Smooth muscle cell (in vitro differentiated cells): ENCODE data around the gene LRRC8C. TPM values are rescaled to one million over a fixed set of nuclear protein-coding genes. Genes with fewer than 3 reads are reported as not detected.

ENCODE experiments used
- DNase-seq: peaks from one replicate; lab custom pipeline; 2025; ENCODE audit not compliant: unreplicated experiment; lab: John Stamatoyannopoulos, UW
- H2AFZ ChIP-seq: fragments of 200-600 bp; sonication (generic); 2 replicates; pipeline ENCODE4 v1.6.0; 2016; ENCODE audit warnings: antibody characterized with exemption, low read depth, mild to moderate bottlenecking
- H3F3A ChIP-seq: fragments of 200-600 bp; sonication (generic); 2 replicates; pipeline ENCODE4 v1.6.0; 2017; ENCODE audit warnings: antibody characterized with exemption, low read depth
- H3K27ac ChIP-seq: fragments of 200-600 bp; sonication (generic); 2 replicates; pipeline ENCODE4 v1.5.1; 2016; ENCODE audit warnings: low read depth, mild to moderate bottlenecking
- H3K27me3 ChIP-seq: fragments of 200-600 bp; sonication (generic); 2 replicates; pipeline ENCODE4 v1.6.1; 2016; ENCODE audit warnings: low read depth, mild to moderate bottlenecking
- H3K36me3 ChIP-seq: fragments of 200-600 bp; sonication (generic); 2 replicates; pipeline ENCODE4 v1.5.1; 2016; ENCODE audit warnings: low read depth
- H3K4me1 ChIP-seq: fragments of 200-600 bp; sonication (generic); 2 replicates; pipeline ENCODE4 v1.5.1; 2016; ENCODE audit warnings: low read depth
- H3K4me2 ChIP-seq: fragments of 200-600 bp; sonication (generic); 2 replicates; pipeline ENCODE4 v1.6.0; 2016; ENCODE audit warnings: mild to moderate bottlenecking
- H3K4me3 ChIP-seq: fragments of 200-600 bp; sonication (generic); 2 replicates; pipeline ENCODE4 v1.5.1; 2016; ENCODE audit warnings: mild to moderate bottlenecking
- H3K79me2 ChIP-seq: fragments of 200-600 bp; sonication (generic); 2 replicates; pipeline ENCODE4 v1.6.0; 2016; ENCODE audit warnings: low read depth, mild to moderate bottlenecking
- H3K9ac ChIP-seq: fragments of 200-600 bp; sonication (generic); 2 replicates; pipeline ENCODE4 v1.6.0; 2016; ENCODE audit warnings: low read depth
- H3K9me3 ChIP-seq: fragments of 200-600 bp; sonication (generic); replicated peaks from 2 replicates; pipeline ENCODE4 v1.5.1; 2016; ENCODE audit warnings: low read depth
- H4K20me1 ChIP-seq: fragments of 200-600 bp; sonication (generic); 2 replicates; pipeline ENCODE4 v1.6.0; 2016; ENCODE audit warnings: low read depth
- CTCF ChIP-seq: fragments of 200-600 bp; sonication (generic); IDR thresholded peaks from 2 replicates; pipeline ENCODE4 v1.5.1; 2017; ENCODE audit warnings: borderline replicate concordance, mild to moderate bottlenecking, antibody characterized with exemption; ENCODE audit not compliant: insufficient read depth, poor library complexity, severe bottlenecking
- WGBS: methylation state at CpG from one replicate; pipeline ENCODE4 v1.1.7; 2016; ENCODE audit warnings: low lambda C conversion rate; 5-methylcytosine and 5-hydroxymethylcytosine counted together
- polyA plus RNA-seq: library from polyadenylated mRNA; unstranded; fragments of >200 nt; fragmentation: Nextera tagmentation; extraction: Ambion mirVana; gene quantifications from 2 replicates; pipeline ENCODE4 v1.2.1, GENCODE V29; 2016
- small RNA-seq: library from RNA; depleted of rRNA; stranded (forward); fragments of <200 nt; gene quantifications from one replicate; pipeline ENCODE3, GENCODE V24; 2014
- total RNA-seq: library from RNA; depleted of rRNA; stranded (reverse); fragments of >200 nt; gene quantifications from 2 replicates; pipeline ENCODE4 v1.2.3, GENCODE V29; 2014

LRRC8C gene
- total and polyA plus RNA-seq, 2 experiments from 2014 or later, result 2.2 to 7.2 TPM

- no peaks in the 10 kb centered on the region for H4K20me1 ChIP-seq
- no peaks in the 10 kb centered on the region for H3K9me3 ChIP-seq
- H3F3A ChIP-seq, result no peaks in the 10 kb centered on the region
- H3K27ac ChIP-seq, result no peak overlapping the region
- H2AFZ ChIP-seq, result no peak overlapping the region
- H3K27me3 ChIP-seq, result peaks cover 14% of the 10 kb centered on the region
- no peak overlapping the region for H3K9ac ChIP-seq
- no peak overlapping the region for H3K4me2 ChIP-seq
- H3K4me1 ChIP-seq, result peaks cover 5% of the 10 kb centered on the region
- H3K36me3 ChIP-seq, result no peaks in the 10 kb centered on the region
- no peak for TF ChIP-seq CTCF
- H3K79me2 ChIP-seq, result no peaks in the 10 kb centered on the region
- 40% methylated on average over 1 of the region's 1 CpG for WGBS
- no peak overlapping the region for H3K4me3 ChIP-seq
- no peak for DNase-seq
These were observed 132.9 kb downstream of the LRRC8C start for GRCh38 chr1:89765774-89766173.

GRCh38 chr1:89767618-89768017, 134.7 kb downstream of the LRRC8C start:
- Histone ChIP-seq H2AFZ (no peak overlapping the region), H3K9ac (no peak overlapping the region), H3K4me3 (no peak overlapping the region), H4K20me1 (no peaks in the 10 kb centered on the region), H3K27me3 (peaks cover 14% of the 10 kb centered on the region), H3K27ac (no peak overlapping the region), H3F3A (no peaks in the 10 kb centered on the region), H3K36me3 (no peaks in the 10 kb centered on the region), H3K9me3 (no peaks in the 10 kb centered on the region), H3K79me2 (no peaks in the 10 kb centered on the region), H3K4me2 (no peak overlapping the region), H3K4me1 (peaks cover 2% of the 10 kb centered on the region)
- no peak for DNase-seq
- 100% methylated on average over 1 of the region's 1 CpG for WGBS
- no peak for TF ChIP-seq CTCF

Small RNAs within 50 kb of the gene (small RNA-seq; reads per million reads assigned to genes)
- gene AC093423.1, result not detected

Other genes starting within 250 kb of the LRRC8C start
- 3.9 and 4.6 TPM in 2 replicates for gene LRRC8B, start 108.3 kb upstream of the LRRC8C start, total RNA-seq
- 0.98 and 1.5 TPM in 2 replicates for gene LRRC8B, start 108.3 kb upstream of the LRRC8C start, polyA plus RNA-seq
- 14.7 and 25.1 TPM in 2 replicates for gene LRRC8D, start 187.9 kb downstream of the LRRC8C start, total RNA-seq
- gene LRRC8D, start 187.9 kb downstream of the LRRC8C start, polyA plus RNA-seq, result 5.2 and 13.9 TPM in 2 replicates